Measurements from ENCODE around the gene BCL10. TPM values are rescaled to one million over a fixed set of nuclear protein-coding genes. Genes with fewer than 3 reads are reported as not detected.

BCL10 gene
- total RNA-seq, 2 donors from 2014 or later, result 23.8 to 30.1 TPM

DNA sequence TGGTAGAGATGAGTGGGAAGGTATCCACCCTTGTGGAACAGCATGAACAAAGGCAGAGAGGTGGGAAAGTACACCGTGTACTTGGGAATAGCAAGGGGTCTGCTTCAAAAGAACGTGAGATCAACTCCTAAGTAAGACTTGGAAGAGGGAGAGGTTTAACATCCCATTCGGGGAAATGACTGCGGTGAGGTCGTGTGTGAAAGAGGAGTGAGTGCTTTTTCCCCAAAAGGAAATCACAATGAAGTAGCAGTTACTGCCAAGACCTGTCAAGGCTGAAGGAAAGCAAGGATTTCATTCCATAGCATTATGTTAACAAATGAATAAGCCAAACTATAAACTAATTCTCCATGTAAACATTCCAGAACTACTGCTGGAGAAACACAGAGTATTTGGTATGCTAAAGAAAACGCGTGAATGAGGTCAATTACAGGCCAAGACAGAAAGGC is 55.7 kb downstream of the BCL10 start:
- Mint-ChIP-seq H3K27me3 (ENCODE audit: low read depth) (peaks cover 20% of the 10 kb centered on the region), H3K4me1 (ENCODE audit: low read depth) (no peaks in the 10 kb centered on the region), H3K27ac (no peak overlapping the region), H3K36me3 (ENCODE audit: insufficient read depth in 2 of 2) (no peaks in the 10 kb centered on the region), H3K4me3 (no peak overlapping the region), H3K9me3 (no peaks in the 10 kb centered on the region)
- DNase-seq (no peak), ATAC-seq (replicated peaks in 1 of 2) (no peak)

DNA sequence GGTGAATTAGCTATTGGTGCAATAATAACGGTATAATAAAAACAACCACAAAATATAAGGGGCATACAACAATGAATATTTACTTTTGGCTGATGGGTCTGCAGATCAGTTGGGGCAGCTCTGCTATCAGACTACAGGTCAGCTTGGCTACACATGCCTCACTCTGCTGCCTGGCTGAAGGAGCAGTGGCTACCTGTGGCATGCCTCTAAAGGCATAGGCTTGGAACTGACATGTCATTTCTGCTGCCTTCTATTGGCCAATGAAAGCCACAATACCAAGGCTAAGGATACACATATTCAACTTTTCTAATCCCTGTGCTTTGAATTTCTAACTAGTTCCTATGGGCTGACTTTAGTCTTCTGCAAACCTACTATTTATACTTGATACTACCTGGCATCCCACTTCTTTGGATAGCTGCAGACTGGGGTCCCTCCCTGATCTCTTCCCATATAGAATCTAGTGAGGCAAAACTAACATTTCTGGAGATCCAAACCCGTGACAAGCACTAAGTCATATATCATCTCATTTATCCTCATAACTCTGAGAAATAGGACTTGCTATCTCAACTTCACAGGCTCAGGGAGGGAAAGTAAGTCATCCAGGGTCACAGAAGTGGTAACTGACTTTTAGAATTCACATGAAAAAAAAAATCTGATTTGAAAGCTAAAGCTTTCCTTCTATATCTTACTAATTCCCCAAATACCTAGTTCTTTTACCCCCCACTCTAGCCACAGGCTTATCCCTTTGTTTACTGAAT is 56.4 kb downstream of the BCL10 start:
- H3K9me3 Mint-ChIP-seq, result no peaks in the 10 kb centered on the region
- no peaks in the 10 kb centered on the region for H3K4me1 Mint-ChIP-seq (ENCODE audit: low read depth)
- DNase-seq (no peak), ATAC-seq (replicated peaks in 1 of 2) (no peak)
- no peak overlapping the region for H3K4me3 Mint-ChIP-seq
- peaks cover 20% of the 10 kb centered on the region for H3K27me3 Mint-ChIP-seq (ENCODE audit: low read depth)
- no peak overlapping the region for H3K27ac Mint-ChIP-seq
- H3K36me3 Mint-ChIP-seq (ENCODE audit: insufficient read depth in 2 of 2), result no peaks in the 10 kb centered on the region

GRCh38 chr1:85216697-85217096 is 59.7 kb downstream of the BCL10 start:
- Mint-ChIP-seq H3K36me3 (ENCODE audit: insufficient read depth in 2 of 2) (no peaks in the 10 kb centered on the region), H3K4me3 (no peak overlapping the region), H3K27me3 (ENCODE audit: low read depth) (peaks cover 20% of the 10 kb centered on the region), H3K4me1 (ENCODE audit: low read depth) (no peaks in the 10 kb centered on the region), H3K9me3 (no peaks in the 10 kb centered on the region), H3K27ac (no peak overlapping the region)
- DNase-seq (no peak), ATAC-seq (replicated peaks in 1 of 2) (no peak)

Other genes with a start within 250 kb of the BCL10 start
- gene MCOLN3, start 228.1 kb downstream of the BCL10 start, total RNA-seq, result under 1 TPM; 0.74 to 0.91 TPM
- 1 to 10 TPM; 3.4 to 4.3 TPM for gene SYDE2, start 75.6 kb downstream of the BCL10 start, total RNA-seq
- gene C1orf52, start 17.0 kb downstream of the BCL10 start, total RNA-seq, result 10 to 100 TPM; 23.3 to 25.6 TPM
- gene DDAH1, start 188.5 kb upstream of the BCL10 start, total RNA-seq, result under 1 TPM; 0.09 to 0.38 TPM